ENCODE data around the gene MEGF9. TPM values are rescaled to one million over a fixed set of nuclear protein-coding genes. Genes with fewer than 3 reads are reported as not detected.

Gene MEGF9
- total RNA-seq, 1 donor from 2014 or later = 17.7 TPM

DNA sequence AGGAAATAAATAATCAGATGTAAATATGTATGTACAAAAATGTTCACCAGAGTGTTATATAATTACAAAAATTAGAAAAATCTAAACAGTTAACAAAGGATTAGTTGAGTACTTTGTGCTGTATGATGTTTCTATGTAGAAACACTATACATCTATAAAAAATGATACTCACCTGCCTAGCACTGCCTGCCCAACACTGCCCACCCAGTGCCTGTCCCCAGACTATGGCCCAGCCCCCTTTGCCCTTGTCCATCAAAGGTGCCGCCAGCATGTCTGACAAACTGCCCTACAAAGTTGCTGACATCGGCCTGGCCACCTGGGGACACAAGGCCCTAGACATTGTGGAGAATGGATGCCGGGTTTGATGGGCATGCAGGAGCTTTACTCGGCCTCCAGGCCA lies 6.1 kb upstream of the MEGF9 start:
- FAIRE-seq = no peak
- H3K9ac ChIP-seq (ENCODE audit: low read length) = no peak overlapping the region
- TF ChIP-seq, protein P1, sequence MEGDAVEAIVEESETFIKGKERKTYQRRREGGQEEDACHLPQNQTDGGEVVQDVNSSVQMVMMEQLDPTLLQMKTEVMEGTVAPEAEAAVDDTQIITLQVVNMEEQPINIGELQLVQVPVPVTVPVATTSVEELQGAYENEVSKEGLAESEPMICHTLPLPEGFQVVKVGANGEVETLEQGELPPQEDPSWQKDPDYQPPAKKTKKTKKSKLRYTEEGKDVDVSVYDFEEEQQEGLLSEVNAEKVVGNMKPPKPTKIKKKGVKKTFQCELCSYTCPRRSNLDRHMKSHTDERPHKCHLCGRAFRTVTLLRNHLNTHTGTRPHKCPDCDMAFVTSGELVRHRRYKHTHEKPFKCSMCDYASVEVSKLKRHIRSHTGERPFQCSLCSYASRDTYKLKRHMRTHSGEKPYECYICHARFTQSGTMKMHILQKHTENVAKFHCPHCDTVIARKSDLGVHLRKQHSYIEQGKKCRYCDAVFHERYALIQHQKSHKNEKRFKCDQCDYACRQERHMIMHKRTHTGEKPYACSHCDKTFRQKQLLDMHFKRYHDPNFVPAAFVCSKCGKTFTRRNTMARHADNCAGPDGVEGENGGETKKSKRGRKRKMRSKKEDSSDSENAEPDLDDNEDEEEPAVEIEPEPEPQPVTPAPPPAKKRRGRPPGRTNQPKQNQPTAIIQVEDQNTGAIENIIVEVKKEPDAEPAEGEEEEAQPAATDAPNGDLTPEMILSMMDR (IDR thresholded peaks at IDR 0.05; ENCODE audit: insufficient read depth, low read depth, low read length) = no peak
- no peak for TF ChIP-seq EZH2 (IDR thresholded peaks at IDR 0.05; ENCODE audit: insufficient read depth, low read length)
- H3K4me2 ChIP-seq (ENCODE audit: low read length) = no peak overlapping the region
- no peaks in the 10 kb centered on the region for H4K20me1 ChIP-seq (ENCODE audit: insufficient read depth, low read length)
- no peak for DNase-seq (ENCODE audit: low read depth)
- no peak overlapping the region for H2AFZ ChIP-seq (ENCODE audit: low read depth, low read length)
- H3K9me3 ChIP-seq (ENCODE audit: insufficient read depth, low read depth, low read length) = no peaks in the 10 kb centered on the region
- no peak overlapping the region for H3K27ac ChIP-seq (ENCODE audit: low read depth, low read length)
- Mint-ChIP-seq H3K27me3 (ENCODE audit: low read depth, unreplicated experiment) (peaks cover 2% of the 10 kb centered on the region), H3K36me3 (ENCODE audit: low read depth, unreplicated experiment) (no peaks in the 10 kb centered on the region), H3K27ac (ENCODE audit: unreplicated experiment) (no peak overlapping the region), H3K4me1 (ENCODE audit: low read depth, unreplicated experiment) (no peaks in the 10 kb centered on the region), H3K9me3 (ENCODE audit: unreplicated experiment) (no peaks in the 10 kb centered on the region), H3K4me3 (ENCODE audit: unreplicated experiment) (no peak overlapping the region)
- no peaks in the 10 kb centered on the region for H3K36me3 ChIP-seq (ENCODE audit: insufficient read depth, low read length)
- H3K4me1 ChIP-seq (ENCODE audit: insufficient read depth, low read length) = peaks cover 5% of the 10 kb centered on the region
- H3K4me3 ChIP-seq (ENCODE audit: insufficient read depth, low read depth, low read length) = no peak overlapping the region
- no peaks in the 10 kb centered on the region for H3K79me2 ChIP-seq (ENCODE audit: insufficient read depth, low read length)
- no peaks in the 10 kb centered on the region for H3K27me3 ChIP-seq (ENCODE audit: insufficient read depth, low read length)

DNA sequence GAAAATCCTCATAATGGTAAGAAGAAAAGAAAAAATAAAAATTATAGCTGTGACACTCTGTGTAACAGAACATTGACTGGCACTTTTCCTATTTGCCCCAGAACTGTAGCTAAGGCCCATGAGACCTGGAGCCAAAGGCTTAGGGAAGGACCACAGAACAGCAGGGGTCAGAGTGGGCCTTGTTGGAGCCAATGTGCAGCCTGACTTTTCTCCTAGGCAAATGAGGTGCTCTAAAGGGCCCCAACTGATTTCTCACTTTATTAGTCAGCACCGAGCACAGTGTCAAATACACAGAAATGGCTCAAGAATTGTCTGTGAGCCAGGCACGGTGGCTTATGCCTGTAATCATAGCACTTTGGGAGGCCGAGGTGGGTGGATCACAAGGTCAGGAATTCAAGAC lies 4.0 kb upstream of the MEGF9 start:
- Histone ChIP-seq H3K4me3 (ENCODE audit: insufficient read depth, low read depth, low read length) (no peak overlapping the region), H3K27ac (ENCODE audit: low read depth, low read length) (no peak overlapping the region), H3K4me1 (ENCODE audit: insufficient read depth, low read length) (peaks cover 11% of the 10 kb centered on the region), H3K79me2 (ENCODE audit: insufficient read depth, low read length) (peaks cover 6% of the 10 kb centered on the region), H3K9me3 (ENCODE audit: insufficient read depth, low read depth, low read length) (no peaks in the 10 kb centered on the region), H3K9ac (ENCODE audit: low read length) (no peak overlapping the region), H2AFZ (ENCODE audit: low read depth, low read length) (no peak overlapping the region), H3K4me2 (ENCODE audit: low read length) (no peak overlapping the region), H4K20me1 (ENCODE audit: insufficient read depth, low read length) (no peaks in the 10 kb centered on the region), H3K36me3 (ENCODE audit: insufficient read depth, low read length) (no peaks in the 10 kb centered on the region), H3K27me3 (ENCODE audit: insufficient read depth, low read length) (no peaks in the 10 kb centered on the region)
- FAIRE-seq (no peak), DNase-seq (ENCODE audit: low read depth) (no peak)
- Mint-ChIP-seq H3K36me3 (ENCODE audit: low read depth, unreplicated experiment) (no peaks in the 10 kb centered on the region), H3K4me1 (ENCODE audit: low read depth, unreplicated experiment) (no peaks in the 10 kb centered on the region), H3K9me3 (ENCODE audit: unreplicated experiment) (no peaks in the 10 kb centered on the region), H3K4me3 (ENCODE audit: unreplicated experiment) (no peak overlapping the region), H3K27ac (ENCODE audit: unreplicated experiment) (no peak overlapping the region), H3K27me3 (ENCODE audit: low read depth, unreplicated experiment) (no peaks in the 10 kb centered on the region)
- no peak for TF ChIP-seq EZH2 (IDR thresholded peaks at IDR 0.05; ENCODE audit: insufficient read depth, low read length)
- TF ChIP-seq, protein P1 (IDR thresholded peaks at IDR 0.05; ENCODE audit: insufficient read depth, low read depth, low read length) = no peak

DNA sequence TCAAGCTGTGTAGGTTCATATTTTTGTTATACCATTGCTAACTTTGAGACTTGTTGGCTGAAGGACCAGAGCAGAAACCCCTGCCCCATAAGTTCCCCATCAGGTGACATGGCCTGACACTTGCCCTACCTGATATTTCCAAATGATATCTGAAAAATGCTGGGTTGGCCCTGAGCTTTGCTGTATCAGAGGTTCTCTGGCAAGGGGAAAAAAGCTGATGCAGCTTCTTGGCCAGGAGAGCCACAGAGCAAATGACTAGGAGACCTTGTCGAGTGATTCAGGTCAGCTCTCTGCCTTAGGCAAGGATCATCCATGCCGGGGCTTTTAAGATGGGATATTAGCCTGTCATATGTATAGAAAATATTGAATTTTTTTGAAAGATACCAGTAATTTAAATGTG lies 2.9 kb upstream of the MEGF9 start:
- no peak for DNase-seq (ENCODE audit: low read depth)
- Histone ChIP-seq H3K27me3 (ENCODE audit: insufficient read depth, low read length) (no peaks in the 10 kb centered on the region), H3K27ac (ENCODE audit: low read depth, low read length) (no peak overlapping the region), H3K79me2 (ENCODE audit: insufficient read depth, low read length) (peaks cover 17% of the 10 kb centered on the region), H2AFZ (ENCODE audit: low read depth, low read length) (no peak overlapping the region), H4K20me1 (ENCODE audit: insufficient read depth, low read length) (peaks cover 10% of the 10 kb centered on the region), H3K9ac (ENCODE audit: low read length) (no peak overlapping the region), H3K4me2 (ENCODE audit: low read length) (no peak overlapping the region), H3K9me3 (ENCODE audit: insufficient read depth, low read depth, low read length) (no peaks in the 10 kb centered on the region), H3K36me3 (ENCODE audit: insufficient read depth, low read length) (no peaks in the 10 kb centered on the region), H3K4me1 (ENCODE audit: insufficient read depth, low read length) (peaks cover 13% of the 10 kb centered on the region), H3K4me3 (ENCODE audit: insufficient read depth, low read depth, low read length) (no peak overlapping the region)
- Mint-ChIP-seq H3K27me3 (ENCODE audit: low read depth, unreplicated experiment) (no peaks in the 10 kb centered on the region), H3K4me1 (ENCODE audit: low read depth, unreplicated experiment) (peaks cover 4% of the 10 kb centered on the region), H3K9me3 (ENCODE audit: unreplicated experiment) (no peaks in the 10 kb centered on the region), H3K27ac (ENCODE audit: unreplicated experiment) (no peak overlapping the region), H3K4me3 (ENCODE audit: unreplicated experiment) (no peak overlapping the region), H3K36me3 (ENCODE audit: low read depth, unreplicated experiment) (no peaks in the 10 kb centered on the region)
- no peak for FAIRE-seq
- no peak for TF ChIP-seq EZH2 (IDR thresholded peaks at IDR 0.05; ENCODE audit: insufficient read depth, low read length)
- TF ChIP-seq, protein P1 (IDR thresholded peaks at IDR 0.05; ENCODE audit: insufficient read depth, low read depth, low read length) = no peak

Data from astrocyte (in vitro differentiated cells and primary cell).